ENCODE data around the gene ZYG11A.
A peak's percentile ranks its signal among the peaks of the same experiment; 100 is the strongest.

ZYG11A gene

GRCh38 chr1:52877554-52877953, 35.0 kb downstream of the ZYG11A start:
- DNase-seq (ENCODE audit: low read depth), result peak; percentile 6

- no peak for DNase-seq (ENCODE audit: low read depth)
These were observed 37.6 kb downstream of the ZYG11A start for GRCh38 chr1:52880206-52880605.

GRCh38 chr1:52887483-52887882, 44.9 kb downstream of the ZYG11A start:
- DNase-seq (ENCODE audit: low read depth), result no peak

- DNase-seq (ENCODE audit: low read depth), result no peak
These were observed 50.1 kb downstream of the ZYG11A start for GRCh38 chr1:52892424-52893215.

- no peak for DNase-seq (ENCODE audit: low read depth)
These were observed 56.9 kb downstream of the ZYG11A start for GRCh38 chr1:52899445-52899894.

- DNase-seq (ENCODE audit: low read depth), result no peak
These were observed 57.8 kb downstream of the ZYG11A start for GRCh38 chr1:52900402-52900801.

GRCh38 chr1:52901384-52901783, 58.8 kb downstream of the ZYG11A start:
- no peak for DNase-seq (ENCODE audit: low read depth)

GRCh38 chr1:52904208-52904926, 61.8 kb downstream of the ZYG11A start:
- no peak for DNase-seq (ENCODE audit: low read depth)

- DNase-seq (ENCODE audit: low read depth), result no peak
These were observed 62.6 kb downstream of the ZYG11A start for GRCh38 chr1:52904927-52905698.

- DNase-seq (ENCODE audit: low read depth), result no peak
These were observed 63.6 kb downstream of the ZYG11A start for GRCh38 chr1:52906135-52906603.

- DNase-seq (ENCODE audit: low read depth), result no peak
These were observed 64.7 kb downstream of the ZYG11A start for GRCh38 chr1:52907068-52907811.

GRCh38 chr1:52907812-52908153, 65.2 kb downstream of the ZYG11A start:
- DNase-seq (ENCODE audit: low read depth), result no peak

GRCh38 chr1:52911541-52911940, 69.0 kb downstream of the ZYG11A start:
- DNase-seq (ENCODE audit: low read depth), result no peak

GRCh38 chr1:52913014-52913413, 70.5 kb downstream of the ZYG11A start:
- no peak for DNase-seq (ENCODE audit: low read depth)

- no peak for DNase-seq (ENCODE audit: low read depth)
These were observed 71.0 kb downstream of the ZYG11A start for GRCh38 chr1:52913537-52913936.

GRCh38 chr1:52914463-52914862, 71.9 kb downstream of the ZYG11A start:
- DNase-seq (ENCODE audit: low read depth), result no peak

- no peak for DNase-seq (ENCODE audit: low read depth)
These were observed 72.8 kb downstream of the ZYG11A start for GRCh38 chr1:52915211-52915854.

GRCh38 chr1:52915855-52916220, 73.3 kb downstream of the ZYG11A start:
- no peak for DNase-seq (ENCODE audit: low read depth)

- DNase-seq (ENCODE audit: low read depth), result no peak
These were observed 73.8 kb downstream of the ZYG11A start for GRCh38 chr1:52916241-52916975.

GRCh38 chr1:52917156-52917555, 74.6 kb downstream of the ZYG11A start:
- no peak for DNase-seq (ENCODE audit: low read depth)

- DNase-seq (ENCODE audit: low read depth), result no peak
These were observed 75.0 kb downstream of the ZYG11A start for GRCh38 chr1:52917581-52917980.
